NCI-H82 treated with DMSO at 0.1 percent for 48 hours (cell line): ENCODE results near the gene LRRC75A.
A peak's percentile ranks its signal among the peaks of the same experiment; 100 is the strongest.
"Not testable (repeated sequence)": the region's sequence is repeated elsewhere in the genome, so short reads cannot be mapped to it uniquely, and the experiment has no call there.

ENCODE experiments used
- DNase-seq: peaks from one replicate; lab custom pipeline; 2025; ENCODE audit not compliant: unreplicated experiment; lab: John Stamatoyannopoulos, UW

LRRC75A gene, protein sequence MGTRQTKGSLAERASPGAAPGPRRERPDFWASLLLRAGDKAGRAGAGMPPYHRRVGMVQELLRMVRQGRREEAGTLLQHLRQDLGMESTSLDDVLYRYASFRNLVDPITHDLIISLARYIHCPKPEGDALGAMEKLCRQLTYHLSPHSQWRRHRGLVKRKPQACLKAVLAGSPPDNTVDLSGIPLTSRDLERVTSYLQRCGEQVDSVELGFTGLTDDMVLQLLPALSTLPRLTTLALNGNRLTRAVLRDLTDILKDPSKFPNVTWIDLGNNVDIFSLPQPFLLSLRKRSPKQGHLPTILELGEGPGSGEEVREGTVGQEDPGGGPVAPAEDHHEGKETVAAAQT

GRCh38 chr17:16491703-16492612, at the start of gene LRRC75A:
Gene LRRC75A, minus strand, starts transcription at chr17:16492193. Its CDS starts 203 bp downstream, at chr17:16491990.
- DNase-seq: no peak

DNA sequence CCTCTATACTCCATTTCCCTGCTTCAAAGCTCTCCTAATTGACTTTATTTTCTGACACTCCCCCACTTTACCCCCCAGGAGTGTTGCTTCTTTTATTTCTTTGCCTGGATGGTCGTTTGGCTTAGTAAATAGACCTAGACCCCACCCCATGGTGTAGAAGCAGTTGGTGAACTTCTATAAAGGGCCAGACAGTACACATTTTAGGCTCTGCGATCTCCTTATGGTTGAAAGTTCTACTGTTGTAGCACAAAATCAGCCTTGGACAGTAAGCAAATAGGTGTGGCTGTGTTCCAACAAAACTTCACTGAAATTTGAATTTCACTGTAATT, 45.1 kb upstream of the LRRC75A start:
- no peak for DNase-seq

- DNase-seq: no peak
Observed at GRCh38 chr17:16534236-16534635, 42.2 kb upstream of the LRRC75A start.

DNA sequence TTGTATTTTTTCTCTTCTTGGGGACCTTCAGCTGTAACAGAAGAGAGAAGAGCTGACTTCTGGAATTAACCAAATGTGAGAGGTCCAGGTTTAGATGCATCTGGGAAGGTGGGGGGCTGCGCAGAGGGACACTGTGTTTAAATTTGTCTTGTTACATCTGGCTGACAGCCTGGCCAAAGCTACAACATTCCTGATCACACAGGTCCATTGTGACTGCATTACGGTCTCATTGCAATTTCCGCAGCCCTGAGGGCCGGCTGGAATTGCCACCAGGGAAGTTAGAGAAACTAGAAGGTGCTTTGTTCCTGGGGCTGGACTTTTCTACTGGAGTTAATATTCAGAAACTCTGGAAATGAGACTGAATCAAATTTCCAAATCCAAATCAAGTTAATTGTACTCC, 37.9 kb upstream of the LRRC75A start:
- DNase-seq: no peak

DNA sequence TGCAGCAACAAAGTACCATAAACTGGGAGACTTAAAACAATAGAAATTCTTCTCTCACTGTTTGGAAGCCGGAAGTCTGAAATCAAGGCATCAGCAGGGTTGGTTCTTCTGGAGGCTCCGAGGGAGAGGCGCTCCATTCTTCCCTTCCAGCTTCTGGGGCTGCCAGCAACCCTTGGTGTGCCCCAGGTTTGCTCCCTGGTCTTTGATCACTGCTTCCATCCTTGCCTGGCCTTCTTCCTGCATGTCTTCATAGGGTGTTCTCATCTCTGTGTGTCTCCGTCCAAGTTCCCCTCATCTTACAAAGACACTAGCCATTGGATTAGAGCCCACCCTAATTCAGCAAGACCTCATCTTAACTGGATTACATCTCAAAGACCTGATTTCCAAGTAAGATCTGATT, 35.3 kb upstream of the LRRC75A start:
- no peak for DNase-seq

- DNase-seq: not testable (repeated sequence)
Observed at GRCh38 chr17:16525556-16525955, 33.6 kb upstream of the LRRC75A start.

GRCh38 chr17:16521070-16521727, 29.2 kb upstream of the LRRC75A start:
- DNase-seq: peak; percentile 63

GRCh38 chr17:16519021-16519420, 27.0 kb upstream of the LRRC75A start:
- DNase-seq: no peak

DNA sequence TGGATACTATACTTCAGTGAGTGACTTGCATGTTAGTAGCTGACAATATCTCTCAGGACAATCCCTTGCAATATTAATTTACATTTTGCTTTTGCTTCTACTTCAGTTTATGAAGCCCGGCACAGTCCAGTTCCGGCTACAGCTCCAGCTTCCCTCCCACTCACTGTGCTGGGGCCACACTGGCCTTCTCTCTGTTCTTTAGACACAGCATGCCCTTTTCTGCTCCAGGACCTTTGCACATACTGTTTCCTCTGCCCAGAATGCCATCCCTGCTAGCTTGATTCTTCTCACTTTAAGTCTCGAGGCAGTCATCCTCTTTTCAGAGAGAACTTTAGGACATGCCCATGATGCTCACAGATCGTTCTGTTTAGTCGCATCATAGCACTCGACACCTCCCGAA, 25.5 kb upstream of the LRRC75A start:
- no peak for DNase-seq

DNA sequence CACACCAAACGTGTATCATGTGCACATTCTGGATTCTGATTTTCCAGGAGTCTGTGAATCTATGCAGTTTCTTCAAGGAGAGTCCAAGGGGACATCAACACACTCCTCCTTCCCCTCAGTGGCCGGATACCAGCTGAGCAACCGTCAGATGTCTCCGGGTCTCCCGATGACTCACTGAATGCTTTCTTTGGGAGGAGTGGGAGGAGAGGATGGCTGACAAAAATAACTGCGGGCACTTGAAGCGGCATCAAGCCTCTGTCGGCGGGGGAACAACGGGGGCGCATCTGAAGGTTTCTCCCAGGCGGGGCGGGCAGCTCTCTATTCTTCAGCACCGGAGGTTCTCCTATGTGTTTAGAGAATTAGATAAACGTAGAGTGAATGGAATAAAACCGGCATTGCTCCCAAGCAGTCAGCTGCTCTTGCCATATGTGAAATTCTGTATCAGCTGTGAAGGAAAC, 24.6 kb upstream of the LRRC75A start:
- no peak for DNase-seq

DNA sequence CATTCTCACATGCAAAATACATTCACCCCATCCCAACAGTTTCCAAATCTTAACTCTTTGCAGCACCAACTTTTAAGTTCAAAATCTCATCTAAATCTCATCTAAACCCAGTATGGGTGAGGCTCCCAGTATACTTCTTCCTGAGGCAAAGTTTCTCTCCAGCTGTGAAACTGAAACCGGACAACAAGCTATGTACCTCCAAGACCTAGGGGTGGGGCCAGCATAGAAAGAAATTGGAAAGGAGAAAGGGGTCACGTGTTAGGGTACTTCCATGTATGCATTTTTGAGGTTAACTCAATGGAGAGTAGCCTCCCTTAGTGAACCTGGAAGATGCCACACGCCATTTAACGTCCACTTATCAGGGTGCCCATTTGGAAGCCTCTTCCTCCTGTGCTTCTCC, 23.9 kb upstream of the LRRC75A start:
- no peak for DNase-seq

DNA sequence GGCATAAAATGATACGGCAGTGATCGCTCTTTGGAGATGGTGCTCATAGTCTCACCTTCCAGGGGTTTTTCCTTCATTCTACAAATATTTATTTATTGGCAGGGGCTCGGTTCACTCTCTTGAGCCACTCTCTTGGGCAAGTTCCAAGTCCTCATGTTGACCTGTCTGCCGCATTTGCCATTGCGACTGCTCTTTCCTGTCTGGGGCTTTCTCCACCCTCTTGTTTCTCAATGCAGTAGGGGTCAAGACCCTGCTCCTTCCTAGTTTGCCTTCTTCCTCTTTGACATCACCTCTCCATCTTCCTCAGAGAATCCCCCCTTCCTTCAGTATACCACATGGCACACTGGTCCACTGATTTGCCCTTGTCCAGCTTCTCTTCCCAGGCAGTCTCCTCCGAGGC, 21.9 kb upstream of the LRRC75A start:
- no peak for DNase-seq

- DNase-seq: no peak
Observed at GRCh38 chr17:16512011-16512410, 20.0 kb upstream of the LRRC75A start.

DNA sequence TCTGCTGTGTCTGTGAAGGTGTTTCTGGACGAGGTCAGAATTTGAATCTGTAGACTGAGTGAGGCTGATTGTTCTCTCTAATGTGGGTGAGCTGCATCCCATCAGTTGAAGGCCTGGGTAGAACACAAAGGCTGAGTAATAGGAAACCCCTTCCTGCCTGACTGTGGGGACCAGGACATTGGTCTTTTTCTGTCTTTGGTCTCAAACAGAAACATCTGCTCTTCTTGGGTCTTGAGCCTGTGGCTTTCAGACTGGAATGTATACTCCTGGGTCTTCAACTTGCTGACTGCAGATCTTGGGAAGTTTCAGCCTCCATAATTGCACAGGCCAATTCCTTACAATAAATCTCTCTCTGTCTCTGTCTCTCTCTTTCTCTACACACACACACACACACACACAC, 19.6 kb upstream of the LRRC75A start:
- DNase-seq: no peak

DNA sequence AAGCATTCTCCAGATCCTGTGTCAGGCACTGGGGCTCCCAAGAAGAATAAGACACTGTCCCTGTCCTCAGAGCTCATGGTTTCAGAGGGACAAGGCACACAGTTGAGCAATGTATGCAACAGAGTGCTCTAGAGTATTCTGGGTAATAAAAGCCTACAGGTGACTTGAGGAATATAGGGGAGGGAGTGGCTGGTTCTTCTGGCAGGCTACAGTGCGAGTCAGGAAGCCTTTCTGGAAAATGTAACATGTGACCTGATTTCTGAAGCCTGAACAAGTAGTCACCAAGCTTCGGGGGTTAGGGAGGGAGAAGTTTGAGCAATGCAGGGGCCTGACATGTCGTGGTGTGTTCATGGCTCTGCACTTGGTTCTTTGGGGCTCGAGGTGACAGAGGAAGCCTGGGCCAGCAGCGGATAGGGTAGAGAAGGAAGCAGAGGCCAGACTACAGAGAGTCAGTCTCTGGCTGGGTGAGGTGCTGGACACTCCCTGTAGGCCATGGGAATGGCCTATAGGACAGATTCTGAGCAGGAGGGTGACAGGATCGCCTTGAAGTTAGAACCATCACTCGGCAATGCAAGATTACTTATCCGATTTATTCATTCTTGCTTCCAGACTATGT, 16.0 kb upstream of the LRRC75A start:
- no peak for DNase-seq

DNA sequence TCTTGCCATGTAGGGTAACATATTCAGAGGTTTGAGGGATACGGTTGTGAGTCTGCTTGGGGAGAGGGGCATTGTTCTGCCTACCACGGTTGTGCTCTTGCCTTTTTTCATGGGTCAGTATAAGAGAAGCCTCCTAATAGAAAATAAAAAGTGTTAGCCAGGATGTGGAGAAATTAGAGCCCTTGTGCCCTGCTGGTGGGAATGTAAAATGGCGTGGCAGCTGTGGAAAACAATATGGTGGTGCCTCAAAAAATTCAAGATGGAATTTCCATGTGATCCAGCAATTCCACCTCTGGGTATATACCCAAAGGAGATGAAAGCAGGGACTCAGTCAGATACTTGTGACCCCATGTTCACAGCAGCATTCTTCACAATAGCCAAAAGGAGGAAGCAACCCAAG, 14.2 kb upstream of the LRRC75A start:
- DNase-seq: no peak

DNA sequence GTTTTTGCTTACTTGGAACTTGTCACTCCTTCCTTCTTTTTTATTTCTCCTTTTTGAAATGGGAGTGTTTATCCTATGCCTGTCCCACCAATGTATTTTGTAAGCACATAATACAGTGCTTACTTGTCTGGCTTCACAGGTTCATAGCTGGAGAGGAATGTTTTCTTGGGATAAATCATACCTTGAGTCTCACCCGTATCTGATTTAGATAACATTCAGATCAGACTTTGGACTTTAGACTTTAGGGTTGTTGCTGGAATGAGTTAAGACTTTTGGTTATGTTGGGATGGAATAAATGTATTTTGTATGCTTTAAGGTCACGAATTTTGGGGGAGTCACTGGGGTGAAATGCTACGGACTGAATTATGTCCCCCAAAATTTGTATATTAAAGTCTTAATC, 13.0 kb upstream of the LRRC75A start:
- no peak for DNase-seq

DNA sequence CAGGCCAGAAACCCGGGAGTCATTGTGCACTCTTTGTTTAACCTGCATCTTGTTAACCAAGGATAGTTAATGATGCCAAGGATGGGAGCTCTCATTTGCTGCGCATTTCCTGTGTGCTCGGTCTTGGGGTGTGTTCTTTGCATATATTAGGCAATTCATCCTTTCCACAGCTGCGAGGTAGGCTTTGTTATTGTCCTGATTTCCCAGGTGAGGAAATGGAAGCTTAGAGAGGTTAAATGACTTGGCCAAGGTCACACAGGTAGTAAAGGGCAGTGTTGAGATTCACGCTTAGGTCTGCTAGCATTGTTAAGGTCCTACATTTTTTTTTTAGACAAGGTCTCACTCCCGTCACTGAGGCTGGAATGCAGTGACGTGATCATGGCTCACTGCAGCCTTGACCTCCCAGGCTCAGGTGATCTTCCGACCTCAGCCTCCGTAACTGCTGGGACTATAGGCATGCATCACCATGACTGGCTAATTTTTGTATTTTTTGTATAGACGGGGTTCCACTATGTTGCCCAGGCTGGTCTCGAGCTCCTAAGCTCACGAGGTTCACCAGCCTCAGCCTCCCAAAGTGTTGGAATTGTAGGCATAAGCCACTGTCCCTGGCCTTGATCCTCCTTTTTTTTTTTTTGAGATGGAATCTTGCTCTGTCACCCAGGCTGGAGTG, 5.0 kb upstream of the LRRC75A start:
- no peak for DNase-seq

DNA sequence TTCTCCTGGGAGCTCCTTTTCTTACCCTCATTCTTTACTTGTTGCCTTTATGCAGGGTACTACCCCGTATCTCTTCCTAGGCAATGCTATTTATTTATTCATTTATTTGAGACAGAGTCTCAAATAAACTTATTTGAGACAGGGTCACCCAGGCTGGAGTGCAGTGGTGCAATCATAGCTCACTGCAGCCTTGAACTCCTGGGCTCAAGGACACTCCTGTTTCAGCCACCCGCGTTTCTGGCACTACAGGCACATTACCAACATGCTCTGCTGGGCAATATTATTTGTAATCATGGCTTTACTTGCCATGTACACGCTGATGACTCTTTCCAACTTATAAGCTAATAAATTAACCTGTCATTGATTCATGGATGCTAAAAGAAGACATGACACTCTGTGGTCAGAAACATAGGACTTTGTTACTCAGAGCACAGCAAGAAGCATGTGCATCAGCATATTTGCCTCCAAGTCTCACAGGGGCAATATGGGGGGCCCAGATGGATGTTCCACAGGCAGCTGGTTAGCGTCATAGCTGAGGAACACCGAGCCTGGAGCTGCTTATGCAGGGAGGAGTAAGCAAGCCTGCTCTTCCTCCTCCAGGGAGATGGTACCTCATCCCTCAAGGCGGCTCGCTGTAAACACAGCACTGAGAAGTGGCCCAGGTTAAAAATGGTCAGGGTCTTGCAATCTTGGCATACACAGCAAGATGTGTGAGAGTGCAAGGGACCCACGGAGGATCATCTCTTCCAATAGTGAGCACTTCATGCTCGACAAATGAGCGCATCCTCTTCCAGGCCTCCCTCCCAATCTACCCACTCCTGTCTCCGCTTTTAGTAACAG, 4.2 kb upstream of the LRRC75A start:
- DNase-seq: no peak

GRCh38 chr17:16495561-16495960, 3.6 kb upstream of the LRRC75A start:
- no peak for DNase-seq
